ENCODE results near the gene POP5.

- TF ChIP-seq CTCF (IDR thresholded peaks at IDR 0.05) (no peak), POLR2AphosphoS5 (IDR thresholded peaks at IDR 0.05; ENCODE audit: low read depth, low read length) (no peak), TCF7L2 (IDR thresholded peaks at IDR 0.05; ENCODE audit: low read depth, low read length) (no peak), REST (IDR thresholded peaks at IDR 0.05; ENCODE audit: insufficient read depth in 1 of 2, low read depth in 2 of 2, low read length in 1 of 2) (no peak)
Observed at GRCh38 chr12:120536064-120536791, 45.0 kb downstream of the POP5 start.
